ENCODE measurements around the gene DENND1A. TPM values are rescaled to one million over a fixed set of nuclear protein-coding genes. Genes with fewer than 3 reads are reported as not detected.
A peak's percentile ranks its signal among the peaks of the same experiment; 100 is the strongest.

DENND1A gene
- total RNA-seq, 1 experiment from 2014 or later, result 13.0 TPM

GRCh38 chr9:123757960-123758359, 172.0 kb downstream of the DENND1A start:
- no peak overlapping the region for H3K27ac Mint-ChIP-seq (ENCODE audit: unreplicated experiment)
- intact Hi-C loops (cut with micrococcal nuclease; ENCODE audit: unreplicated experiment), result no loop called here

GRCh38 chr9:123757547-123757946, 172.4 kb downstream of the DENND1A start:
- Mint-ChIP-seq H3K27ac (ENCODE audit: unreplicated experiment) (no peak overlapping the region), H3K9me3 (ENCODE audit: low read depth, unreplicated experiment) (no peaks in the 10 kb centered on the region), H3K27me3 (ENCODE audit: unreplicated experiment) (no peaks in the 10 kb centered on the region), H3K4me1 (ENCODE audit: low read depth, unreplicated experiment) (peaks cover 13% of the 10 kb centered on the region), H3K4me3 (ENCODE audit: low read depth, unreplicated experiment) (no peak overlapping the region), H3K36me3 (ENCODE audit: insufficient read depth, unreplicated experiment) (no peaks in the 10 kb centered on the region)
- DNase-seq, result no peak
- TF ChIP-seq CTCF (IDR thresholded peaks at IDR 0.05; ENCODE audit: unreplicated experiment), result no peak
- intact Hi-C loops (cut with micrococcal nuclease; ENCODE audit: unreplicated experiment), result no loop called here
- CTCF ChIA-PET, result no interaction called here
- BruUV-seq (replicated peaks), result no TSS peak

More at GRCh38 chr9:123757960-123758359, 172.0 kb downstream of the DENND1A start:
- CTCF ChIA-PET, result no interaction called here
- DNase-seq, result no peak
- H3K36me3 Mint-ChIP-seq (ENCODE audit: insufficient read depth, unreplicated experiment), result no peaks in the 10 kb centered on the region
- no peaks in the 10 kb centered on the region for H3K9me3 Mint-ChIP-seq (ENCODE audit: low read depth, unreplicated experiment)
- BruUV-seq (replicated peaks), result no TSS peak
- no peak overlapping the region for H3K4me3 Mint-ChIP-seq (ENCODE audit: low read depth, unreplicated experiment)
- H3K4me1 Mint-ChIP-seq (ENCODE audit: low read depth, unreplicated experiment), result peaks cover 13% of the 10 kb centered on the region
- TF ChIP-seq CTCF (IDR thresholded peaks at IDR 0.05; ENCODE audit: unreplicated experiment), result no peak
- no peaks in the 10 kb centered on the region for H3K27me3 Mint-ChIP-seq (ENCODE audit: unreplicated experiment)

DNA sequence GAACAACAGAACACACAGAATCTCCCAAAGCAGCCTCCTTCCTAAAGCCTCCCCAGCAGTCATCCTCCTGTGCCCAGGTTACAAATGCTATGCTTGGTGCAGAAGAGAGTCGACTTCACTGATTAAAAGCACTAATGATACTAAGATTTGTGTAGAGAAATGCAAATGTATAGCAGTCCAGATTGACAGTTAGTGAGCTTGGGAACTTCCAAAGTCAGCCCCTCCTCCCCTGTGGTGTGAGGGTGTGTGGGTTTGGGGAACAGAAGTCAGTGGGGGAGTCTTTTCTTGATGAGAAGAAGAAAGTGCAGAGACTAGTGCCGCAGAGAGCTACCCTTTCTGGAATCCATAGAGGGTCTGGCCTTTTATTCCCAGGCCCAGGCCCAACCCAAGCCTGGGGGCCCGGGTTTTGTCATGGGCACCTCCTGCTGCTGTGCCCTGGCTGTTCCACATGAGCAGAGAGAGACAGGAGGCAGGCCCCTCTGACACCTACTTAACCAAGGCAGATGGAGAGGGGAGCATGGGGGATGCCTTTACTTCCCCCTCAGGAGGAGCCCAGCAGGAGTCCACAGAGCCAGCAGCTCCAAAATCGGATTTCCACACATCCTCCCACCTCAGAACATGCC, 173.3 kb downstream of the DENND1A start:
- H3K27ac Mint-ChIP-seq (ENCODE audit: unreplicated experiment), result no peak overlapping the region
- H3K4me1 Mint-ChIP-seq (ENCODE audit: low read depth, unreplicated experiment), result peaks cover 13% of the 10 kb centered on the region
- no peaks in the 10 kb centered on the region for H3K9me3 Mint-ChIP-seq (ENCODE audit: low read depth, unreplicated experiment)
- BruUV-seq (replicated peaks), result no TSS peak
- H3K36me3 Mint-ChIP-seq (ENCODE audit: insufficient read depth, unreplicated experiment), result no peaks in the 10 kb centered on the region
- no peak for DNase-seq
- no peak for TF ChIP-seq CTCF (IDR thresholded peaks at IDR 0.05; ENCODE audit: unreplicated experiment)
- CTCF ChIA-PET, result interaction anchor here (0.5 kb wide), 1 partner anchor 661 kb away, joined by 4 read pairs; no protein-coding TSS in a partner anchor
- intact Hi-C loops (cut with micrococcal nuclease; ENCODE audit: unreplicated experiment), result no loop called here
- H3K27me3 Mint-ChIP-seq (ENCODE audit: unreplicated experiment), result no peaks in the 10 kb centered on the region
- H3K4me3 Mint-ChIP-seq (ENCODE audit: low read depth, unreplicated experiment), result no peak overlapping the region

DNA sequence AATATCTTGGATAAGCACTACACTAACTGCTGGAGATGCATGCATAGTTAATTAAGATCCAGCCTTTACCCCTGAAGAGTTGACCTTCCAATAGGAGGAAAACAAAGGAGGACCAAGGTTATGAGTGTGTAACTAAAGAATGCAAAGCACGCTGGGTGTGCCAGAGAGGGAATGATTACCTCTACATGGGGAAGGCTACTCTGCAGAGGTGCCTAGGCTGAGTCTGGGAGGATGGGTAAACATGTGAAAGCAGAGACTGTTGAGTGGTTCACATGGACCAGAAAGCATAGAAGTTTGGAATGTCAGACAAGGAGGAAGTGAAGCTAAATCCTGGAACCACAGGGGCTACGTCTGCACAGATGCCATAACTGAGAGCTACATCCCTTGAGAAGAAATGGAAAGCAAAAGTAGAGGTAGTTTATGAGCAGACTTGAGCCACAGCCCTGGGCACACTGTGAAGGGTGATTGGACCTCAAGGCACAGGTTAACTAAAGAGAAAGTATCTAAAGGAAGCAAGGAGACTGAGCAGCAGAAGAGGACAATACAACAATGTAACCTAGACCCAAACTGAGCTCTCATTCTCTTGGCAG, 176.2 kb downstream of the DENND1A start:
- BruUV-seq (replicated peaks), result no TSS peak
- TF ChIP-seq CTCF (IDR thresholded peaks at IDR 0.05; ENCODE audit: unreplicated experiment), result no peak
- DNase-seq, result peak; percentile 10
- Mint-ChIP-seq H3K4me3 (ENCODE audit: low read depth, unreplicated experiment) (no peak overlapping the region), H3K27me3 (ENCODE audit: unreplicated experiment) (no peaks in the 10 kb centered on the region), H3K4me1 (ENCODE audit: low read depth, unreplicated experiment) (peaks cover 13% of the 10 kb centered on the region), H3K27ac (ENCODE audit: unreplicated experiment) (no peak overlapping the region), H3K36me3 (ENCODE audit: insufficient read depth, unreplicated experiment) (no peaks in the 10 kb centered on the region), H3K9me3 (ENCODE audit: low read depth, unreplicated experiment) (no peaks in the 10 kb centered on the region)
- CTCF ChIA-PET, result no interaction called here
- intact Hi-C loops (cut with micrococcal nuclease; ENCODE audit: unreplicated experiment), result no loop called here

Data from Calu3 (cell line).